Measurements from ENCODE around the gene HABP2. TPM values are rescaled to one million over a fixed set of nuclear protein-coding genes. Genes with fewer than 3 reads are reported as not detected.

The HABP2 gene
- total RNA-seq, 1 donor from 2014 or later, result not detected

GRCh38 chr10:113566888-113567287, 14.0 kb downstream of the HABP2 start:
- Mint-ChIP-seq H3K27me3 (ENCODE audit: low read depth) (peaks cover 2% of the 10 kb centered on the region), H3K9me3 (no peaks in the 10 kb centered on the region), H3K4me1 (ENCODE audit: low read depth) (peaks cover 3% of the 10 kb centered on the region), H3K27ac (no peak overlapping the region), H3K36me3 (ENCODE audit: low read depth) (no peaks in the 10 kb centered on the region), H3K4me3 (ENCODE audit: low read depth) (no peak overlapping the region)
- DNase-seq (ENCODE audit: low spot score), result no peak
- intact Hi-C loops (cut with micrococcal nuclease), result no loop called here

DNA sequence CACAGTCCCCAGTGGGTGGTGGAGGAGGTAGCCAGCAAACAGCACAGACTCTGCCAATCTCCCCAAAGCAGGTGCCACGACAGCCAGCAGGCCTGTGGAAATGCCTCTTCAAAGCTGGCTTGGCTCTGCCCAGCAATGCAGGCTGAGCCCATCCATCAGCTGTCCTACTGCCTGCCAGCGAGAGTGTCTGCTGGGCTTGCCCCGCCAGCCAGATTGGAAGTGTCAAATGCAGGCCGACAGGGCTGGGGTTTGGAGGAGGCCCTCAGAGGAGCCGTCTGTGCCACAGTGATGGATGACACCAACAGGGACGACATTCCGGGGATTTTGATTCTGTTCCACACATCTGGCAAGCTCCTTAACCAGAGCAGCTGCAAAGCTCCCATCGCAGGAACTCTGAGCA, 16.7 kb downstream of the HABP2 start:
- Mint-ChIP-seq H3K36me3 (ENCODE audit: low read depth) (no peaks in the 10 kb centered on the region), H3K27ac (no peak overlapping the region), H3K4me3 (ENCODE audit: low read depth) (no peak overlapping the region), H3K27me3 (ENCODE audit: low read depth) (no peaks in the 10 kb centered on the region), H3K9me3 (no peaks in the 10 kb centered on the region), H3K4me1 (ENCODE audit: low read depth) (no peaks in the 10 kb centered on the region)
- no peak for DNase-seq (ENCODE audit: low spot score)
- intact Hi-C loops (cut with micrococcal nuclease), result no loop called here

GRCh38 chr10:113572520-113573290, 19.9 kb downstream of the HABP2 start:
- Mint-ChIP-seq H3K9me3 (no peaks in the 10 kb centered on the region), H3K36me3 (ENCODE audit: low read depth) (no peaks in the 10 kb centered on the region)
- intact Hi-C loops (cut with micrococcal nuclease), result no loop called here

GRCh38 chr10:113573368-113573767, 20.5 kb downstream of the HABP2 start:
- H3K27ac Mint-ChIP-seq, result no peak overlapping the region
- H3K4me1 Mint-ChIP-seq (ENCODE audit: low read depth), result no peaks in the 10 kb centered on the region
- no peaks in the 10 kb centered on the region for H3K9me3 Mint-ChIP-seq
- intact Hi-C loops (cut with micrococcal nuclease), result no loop called here
- no peaks in the 10 kb centered on the region for H3K27me3 Mint-ChIP-seq (ENCODE audit: low read depth)
- DNase-seq (ENCODE audit: low spot score), result no peak
- no peaks in the 10 kb centered on the region for H3K36me3 Mint-ChIP-seq (ENCODE audit: low read depth)
- no peak overlapping the region for H3K4me3 Mint-ChIP-seq (ENCODE audit: low read depth)

More at GRCh38 chr10:113572520-113573290, 19.9 kb downstream of the HABP2 start:
- Mint-ChIP-seq H3K4me1 (ENCODE audit: low read depth) (no peaks in the 10 kb centered on the region), H3K27ac (no peak overlapping the region), H3K4me3 (ENCODE audit: low read depth) (no peak overlapping the region), H3K27me3 (ENCODE audit: low read depth) (no peaks in the 10 kb centered on the region)
- no peak for DNase-seq (ENCODE audit: low spot score)

DNA sequence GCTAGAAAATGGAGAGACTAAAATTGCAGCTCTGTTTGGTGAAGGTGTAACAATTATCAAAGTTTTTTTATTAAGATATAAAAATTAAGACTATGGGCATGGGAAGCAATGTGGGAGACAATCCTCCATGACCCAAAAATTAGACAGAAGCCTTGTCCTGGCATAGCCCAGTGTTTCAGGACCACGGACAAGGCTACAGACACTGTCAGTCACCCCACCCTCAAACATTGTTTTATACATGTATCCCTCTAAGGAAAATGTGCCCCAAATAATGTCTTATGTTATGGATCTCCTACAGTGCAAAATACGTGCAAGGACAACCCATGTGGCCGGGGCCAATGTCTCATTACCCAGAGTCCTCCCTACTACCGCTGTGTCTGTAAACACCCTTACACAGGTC, 24.0 kb downstream of the HABP2 start:
- DNase-seq (ENCODE audit: low spot score), result no peak
- intact Hi-C loops (cut with micrococcal nuclease), result no loop called here
- H3K27ac Mint-ChIP-seq, result no peak overlapping the region
- H3K4me1 Mint-ChIP-seq (ENCODE audit: low read depth), result no peaks in the 10 kb centered on the region
- H3K36me3 Mint-ChIP-seq (ENCODE audit: low read depth), result no peaks in the 10 kb centered on the region
- H3K9me3 Mint-ChIP-seq, result no peaks in the 10 kb centered on the region
- no peaks in the 10 kb centered on the region for H3K27me3 Mint-ChIP-seq (ENCODE audit: low read depth)
- no peak overlapping the region for H3K4me3 Mint-ChIP-seq (ENCODE audit: low read depth)

DNA sequence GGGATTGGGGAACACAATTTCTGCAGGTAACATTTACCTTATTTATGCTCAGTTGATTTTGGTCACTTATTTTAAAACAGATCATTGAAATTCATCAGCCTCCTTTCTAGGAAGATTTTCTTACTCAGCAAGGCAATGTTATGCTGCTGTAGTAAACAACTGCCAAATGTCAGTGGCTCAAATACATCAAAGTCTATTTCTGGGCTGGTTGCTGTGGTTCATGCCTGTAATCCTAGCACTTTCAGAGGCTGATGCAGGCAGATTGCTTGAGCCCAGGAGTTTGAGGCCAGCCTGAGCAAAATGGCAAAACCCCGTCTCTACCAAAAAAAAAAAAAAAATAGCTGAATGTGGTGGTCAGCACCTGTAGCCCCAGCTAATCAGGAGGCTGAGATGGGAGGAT, 25.9 kb downstream of the HABP2 start:
- H3K27me3 Mint-ChIP-seq (ENCODE audit: low read depth), result no peaks in the 10 kb centered on the region
- DNase-seq (ENCODE audit: low spot score), result no peak
- no peak overlapping the region for H3K4me3 Mint-ChIP-seq (ENCODE audit: low read depth)
- no peaks in the 10 kb centered on the region for H3K36me3 Mint-ChIP-seq (ENCODE audit: low read depth)
- intact Hi-C loops (cut with micrococcal nuclease), result no loop called here
- H3K4me1 Mint-ChIP-seq (ENCODE audit: low read depth), result no peaks in the 10 kb centered on the region
- H3K27ac Mint-ChIP-seq, result no peak overlapping the region
- H3K9me3 Mint-ChIP-seq, result no peaks in the 10 kb centered on the region

DNA sequence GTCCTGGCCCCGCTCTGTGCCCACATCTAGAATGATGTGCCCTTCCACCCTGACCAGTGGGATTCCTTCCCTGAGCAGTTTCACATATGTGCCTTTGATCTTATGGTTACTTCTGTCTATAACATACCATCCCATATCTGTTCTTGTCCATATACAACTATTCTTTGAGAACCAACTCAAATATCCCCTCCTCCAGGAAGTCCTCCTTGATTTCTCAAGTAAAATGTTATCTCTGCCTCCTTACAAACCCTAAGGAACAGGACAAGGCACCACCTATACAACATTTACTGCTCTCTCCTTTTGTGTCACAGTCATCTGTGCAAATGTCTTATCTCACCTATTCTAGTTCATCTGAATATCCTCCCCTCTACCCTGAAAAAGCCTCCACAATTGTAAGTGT, 28.2 kb downstream of the HABP2 start:
- Mint-ChIP-seq H3K36me3 (ENCODE audit: low read depth) (no peaks in the 10 kb centered on the region), H3K9me3 (no peaks in the 10 kb centered on the region), H3K4me1 (ENCODE audit: low read depth) (no peaks in the 10 kb centered on the region), H3K4me3 (ENCODE audit: low read depth) (no peak overlapping the region), H3K27ac (no peak overlapping the region), H3K27me3 (ENCODE audit: low read depth) (no peaks in the 10 kb centered on the region)
- intact Hi-C loops (cut with micrococcal nuclease), result no loop called here
- no peak for DNase-seq (ENCODE audit: low spot score)

GRCh38 chr10:113583571-113583970, 30.7 kb downstream of the HABP2 start:
- Mint-ChIP-seq H3K36me3 (ENCODE audit: low read depth) (no peaks in the 10 kb centered on the region), H3K4me3 (ENCODE audit: low read depth) (no peak overlapping the region), H3K27me3 (ENCODE audit: low read depth) (no peaks in the 10 kb centered on the region), H3K27ac (no peak overlapping the region), H3K4me1 (ENCODE audit: low read depth) (no peaks in the 10 kb centered on the region), H3K9me3 (no peaks in the 10 kb centered on the region)
- no peak for DNase-seq (ENCODE audit: low spot score)
- intact Hi-C loops (cut with micrococcal nuclease), result no loop called here

DNA sequence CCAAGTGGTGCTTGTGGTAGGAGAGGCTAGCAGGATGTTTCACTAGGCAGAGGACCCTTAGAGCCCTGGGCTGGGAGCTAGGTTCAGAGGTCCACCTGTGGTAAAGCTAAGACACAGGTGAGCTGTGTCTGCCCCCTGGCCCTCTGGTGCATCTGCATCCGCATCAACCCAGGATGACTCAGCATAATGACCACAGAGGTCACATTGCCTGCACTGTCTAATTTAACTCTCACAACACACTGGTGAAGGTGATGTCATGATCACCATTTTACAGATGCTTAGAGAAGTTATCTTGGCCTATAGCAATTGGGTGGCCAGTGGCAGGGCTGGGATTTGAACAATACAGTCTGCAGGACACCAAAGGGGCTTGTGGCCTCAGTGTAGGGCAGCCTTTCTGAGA, 33.1 kb downstream of the HABP2 start:
- H3K4me3 Mint-ChIP-seq (ENCODE audit: low read depth), result no peak overlapping the region
- no peaks in the 10 kb centered on the region for H3K36me3 Mint-ChIP-seq (ENCODE audit: low read depth)
- no peak overlapping the region for H3K27ac Mint-ChIP-seq
- H3K9me3 Mint-ChIP-seq, result no peaks in the 10 kb centered on the region
- no peaks in the 10 kb centered on the region for H3K27me3 Mint-ChIP-seq (ENCODE audit: low read depth)
- intact Hi-C loops (cut with micrococcal nuclease), result no loop called here
- DNase-seq (ENCODE audit: low spot score), result no peak
- no peaks in the 10 kb centered on the region for H3K4me1 Mint-ChIP-seq (ENCODE audit: low read depth)

GRCh38 chr10:113589201-113589770, 36.4 kb downstream of the HABP2 start:
- Mint-ChIP-seq H3K27me3 (ENCODE audit: low read depth) (no peaks in the 10 kb centered on the region), H3K4me3 (ENCODE audit: low read depth) (no peak overlapping the region), H3K36me3 (ENCODE audit: low read depth) (no peaks in the 10 kb centered on the region), H3K4me1 (ENCODE audit: low read depth) (no peaks in the 10 kb centered on the region), H3K27ac (no peak overlapping the region), H3K9me3 (no peaks in the 10 kb centered on the region)
- intact Hi-C loops (cut with micrococcal nuclease), result no loop called here
- DNase-seq (ENCODE audit: low spot score), result no peak

GRCh38 chr10:113590581-113590980, 37.7 kb downstream of the HABP2 start:
- Mint-ChIP-seq H3K27me3 (ENCODE audit: low read depth) (no peaks in the 10 kb centered on the region), H3K4me3 (ENCODE audit: low read depth) (no peak overlapping the region), H3K27ac (no peak overlapping the region)

DNA sequence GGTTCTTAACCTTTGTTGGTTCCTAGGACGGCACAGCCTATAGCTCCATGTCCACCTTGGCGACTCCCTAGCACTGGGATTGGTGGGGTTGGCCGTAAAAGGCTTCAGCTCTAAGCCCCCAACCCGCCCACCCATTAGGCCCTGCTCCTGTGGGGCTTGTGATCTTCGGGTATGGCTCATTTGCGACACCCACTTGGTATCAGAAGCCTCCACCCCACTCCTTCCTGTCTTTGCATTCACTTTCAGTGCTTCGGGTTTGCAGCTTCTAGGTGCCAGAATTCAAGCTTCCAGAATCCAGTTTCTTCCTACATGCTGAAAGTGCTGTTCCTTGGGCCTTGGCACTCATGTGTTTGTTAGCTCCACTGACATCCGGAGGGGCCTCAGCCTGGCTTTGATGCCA, 39.5 kb downstream of the HABP2 start:
- no peak overlapping the region for H3K27ac Mint-ChIP-seq
- H3K36me3 Mint-ChIP-seq (ENCODE audit: low read depth), result no peaks in the 10 kb centered on the region
- peaks cover 2% of the 10 kb centered on the region for H3K27me3 Mint-ChIP-seq (ENCODE audit: low read depth)
- DNase-seq (ENCODE audit: low spot score), result no peak
- no peak overlapping the region for H3K4me3 Mint-ChIP-seq (ENCODE audit: low read depth)
- H3K4me1 Mint-ChIP-seq (ENCODE audit: low read depth), result no peaks in the 10 kb centered on the region
- intact Hi-C loops (cut with micrococcal nuclease), result no loop called here
- no peaks in the 10 kb centered on the region for H3K9me3 Mint-ChIP-seq

More at GRCh38 chr10:113590581-113590980, 37.7 kb downstream of the HABP2 start:
- no peaks in the 10 kb centered on the region for H3K4me1 Mint-ChIP-seq (ENCODE audit: low read depth)
- no peaks in the 10 kb centered on the region for H3K9me3 Mint-ChIP-seq
- intact Hi-C loops (cut with micrococcal nuclease), result no loop called here
- no peak for DNase-seq (ENCODE audit: low spot score)
- no peaks in the 10 kb centered on the region for H3K36me3 Mint-ChIP-seq (ENCODE audit: low read depth)

GRCh38 chr10:113594652-113595051, 41.8 kb downstream of the HABP2 start:
- no peak overlapping the region for H3K27ac Mint-ChIP-seq
- H3K27me3 Mint-ChIP-seq (ENCODE audit: low read depth), result peaks cover 2% of the 10 kb centered on the region
- no peak for DNase-seq (ENCODE audit: low spot score)
- no peak overlapping the region for H3K4me3 Mint-ChIP-seq (ENCODE audit: low read depth)
- no peaks in the 10 kb centered on the region for H3K36me3 Mint-ChIP-seq (ENCODE audit: low read depth)
- intact Hi-C loops (cut with micrococcal nuclease), result no loop called here
- no peaks in the 10 kb centered on the region for H3K9me3 Mint-ChIP-seq
- H3K4me1 Mint-ChIP-seq (ENCODE audit: low read depth), result no peaks in the 10 kb centered on the region
